D721Med (cell line): ENCODE results near the gene DUSP6.

Experiments
- DNase-seq: peaks from one replicate; pipeline ENCODE4 v3.0.0; 2011; ENCODE audit warnings: low spot score; ENCODE audit not compliant: insufficient read length
- FAIRE-seq: peaks from 2 replicates; lab custom pipeline; 2011; peaks lifted over from hg19 to GRCh38; lab: Jason Lieb, UNC
- TF ChIP-seq, protein P1 (sequence below): IDR thresholded peaks from 2 replicates; pipeline ENCODE4 v1.5.1; 2012; ENCODE audit warnings: mild to moderate bottlenecking, control low read depth; ENCODE audit not compliant: insufficient read depth; ENCODE audit errors: missing control alignments

DUSP6 gene, protein sequence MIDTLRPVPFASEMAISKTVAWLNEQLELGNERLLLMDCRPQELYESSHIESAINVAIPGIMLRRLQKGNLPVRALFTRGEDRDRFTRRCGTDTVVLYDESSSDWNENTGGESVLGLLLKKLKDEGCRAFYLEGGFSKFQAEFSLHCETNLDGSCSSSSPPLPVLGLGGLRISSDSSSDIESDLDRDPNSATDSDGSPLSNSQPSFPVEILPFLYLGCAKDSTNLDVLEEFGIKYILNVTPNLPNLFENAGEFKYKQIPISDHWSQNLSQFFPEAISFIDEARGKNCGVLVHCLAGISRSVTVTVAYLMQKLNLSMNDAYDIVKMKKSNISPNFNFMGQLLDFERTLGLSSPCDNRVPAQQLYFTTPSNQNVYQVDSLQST

DNA sequence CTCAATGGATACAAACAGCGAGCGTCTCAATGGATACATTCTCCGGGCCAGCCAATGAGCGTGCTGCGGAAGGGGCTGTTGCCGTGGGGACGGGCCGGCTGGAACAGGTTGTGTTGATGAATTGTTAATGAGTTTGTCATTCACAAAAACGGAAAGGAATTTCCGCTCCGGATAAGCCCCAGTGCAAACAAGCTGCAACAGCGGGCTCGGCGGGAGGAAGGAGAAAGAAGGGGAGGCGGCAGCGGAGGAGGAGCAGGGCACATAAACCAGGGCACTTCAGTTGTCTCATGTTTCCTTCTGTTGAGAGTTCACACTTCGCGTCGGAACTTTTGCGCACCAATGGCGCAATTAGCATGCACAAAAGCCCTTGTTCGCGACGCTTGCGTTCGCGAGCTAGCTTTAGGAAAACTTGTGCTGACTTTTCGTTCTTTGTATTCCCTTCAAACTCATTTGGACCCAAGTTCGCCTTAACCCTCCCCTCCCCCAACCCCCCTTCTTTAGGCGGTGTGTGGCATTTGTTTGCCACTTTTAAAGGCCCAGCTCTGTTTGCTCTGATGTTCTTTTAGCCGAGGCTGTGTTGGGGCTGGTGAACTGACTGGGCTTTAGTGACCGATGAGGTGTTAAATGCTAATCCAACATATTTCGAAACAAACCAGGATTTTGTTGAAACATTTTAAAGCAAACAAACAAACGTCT lies at the start of gene DUSP6:
Gene DUSP6 (minus strand): TSS at position 10 of the 696 bp plus-strand sequence. CDS start 462 bp downstream, outside the sequence.
- FAIRE-seq (no peak), DNase-seq (peak; percentile 77)
- TF ChIP-seq, protein P1, sequence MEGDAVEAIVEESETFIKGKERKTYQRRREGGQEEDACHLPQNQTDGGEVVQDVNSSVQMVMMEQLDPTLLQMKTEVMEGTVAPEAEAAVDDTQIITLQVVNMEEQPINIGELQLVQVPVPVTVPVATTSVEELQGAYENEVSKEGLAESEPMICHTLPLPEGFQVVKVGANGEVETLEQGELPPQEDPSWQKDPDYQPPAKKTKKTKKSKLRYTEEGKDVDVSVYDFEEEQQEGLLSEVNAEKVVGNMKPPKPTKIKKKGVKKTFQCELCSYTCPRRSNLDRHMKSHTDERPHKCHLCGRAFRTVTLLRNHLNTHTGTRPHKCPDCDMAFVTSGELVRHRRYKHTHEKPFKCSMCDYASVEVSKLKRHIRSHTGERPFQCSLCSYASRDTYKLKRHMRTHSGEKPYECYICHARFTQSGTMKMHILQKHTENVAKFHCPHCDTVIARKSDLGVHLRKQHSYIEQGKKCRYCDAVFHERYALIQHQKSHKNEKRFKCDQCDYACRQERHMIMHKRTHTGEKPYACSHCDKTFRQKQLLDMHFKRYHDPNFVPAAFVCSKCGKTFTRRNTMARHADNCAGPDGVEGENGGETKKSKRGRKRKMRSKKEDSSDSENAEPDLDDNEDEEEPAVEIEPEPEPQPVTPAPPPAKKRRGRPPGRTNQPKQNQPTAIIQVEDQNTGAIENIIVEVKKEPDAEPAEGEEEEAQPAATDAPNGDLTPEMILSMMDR, result no peak

DNA sequence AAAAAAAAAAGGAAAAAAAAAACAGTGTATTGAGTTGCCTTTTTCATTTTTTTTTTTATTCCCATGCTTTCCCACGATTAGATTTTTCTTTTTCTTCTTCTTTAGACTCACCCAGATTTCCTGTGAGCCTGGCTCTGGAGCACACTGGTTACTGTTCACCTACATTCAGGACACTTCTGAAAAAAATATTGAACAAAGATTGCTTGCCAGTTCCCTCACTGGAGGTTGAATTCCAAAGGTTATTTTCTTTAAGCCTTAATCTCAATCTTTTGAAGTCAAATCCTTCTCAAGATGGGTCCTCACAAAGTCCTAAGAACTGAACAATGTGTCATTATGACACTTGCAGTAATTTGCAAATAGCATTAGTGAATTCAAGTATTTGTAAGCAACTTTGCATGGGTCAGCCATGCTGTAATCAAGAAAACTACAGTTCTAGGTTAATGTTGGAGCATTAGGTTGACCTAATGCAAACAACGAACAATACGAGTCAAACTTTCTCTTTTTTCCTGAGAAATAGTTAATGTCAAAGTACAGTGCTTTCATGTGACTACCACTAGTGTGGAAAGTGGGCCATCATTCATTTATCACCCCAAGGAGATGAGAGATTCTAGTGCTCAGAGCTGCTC lies 49.2 kb upstream of the DUSP6 start:
- TF ChIP-seq, protein P1, result no peak
- DNase-seq (no peak), FAIRE-seq (no peak)

DNA sequence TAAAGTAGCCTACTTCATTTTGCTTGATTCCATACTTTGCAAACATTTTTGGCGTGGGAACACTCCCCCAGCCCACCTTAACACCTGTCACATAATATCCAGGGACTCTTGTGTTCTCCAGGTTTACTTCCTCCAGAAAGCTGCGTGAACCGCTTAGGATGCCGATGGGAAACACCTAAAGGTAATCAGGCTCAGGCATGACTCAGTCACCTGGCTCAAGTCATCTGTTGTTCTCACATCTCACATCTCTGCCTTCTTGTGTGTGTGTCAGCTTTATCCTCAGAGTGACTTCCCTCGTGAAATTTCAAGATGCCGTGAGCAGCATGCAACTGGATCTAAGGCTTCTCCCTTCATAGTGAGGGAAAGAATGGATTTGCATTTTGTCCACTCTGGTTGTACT lies 48.1 kb upstream of the DUSP6 start:
- TF ChIP-seq, protein P1, result no peak
- no peak for FAIRE-seq

DNA sequence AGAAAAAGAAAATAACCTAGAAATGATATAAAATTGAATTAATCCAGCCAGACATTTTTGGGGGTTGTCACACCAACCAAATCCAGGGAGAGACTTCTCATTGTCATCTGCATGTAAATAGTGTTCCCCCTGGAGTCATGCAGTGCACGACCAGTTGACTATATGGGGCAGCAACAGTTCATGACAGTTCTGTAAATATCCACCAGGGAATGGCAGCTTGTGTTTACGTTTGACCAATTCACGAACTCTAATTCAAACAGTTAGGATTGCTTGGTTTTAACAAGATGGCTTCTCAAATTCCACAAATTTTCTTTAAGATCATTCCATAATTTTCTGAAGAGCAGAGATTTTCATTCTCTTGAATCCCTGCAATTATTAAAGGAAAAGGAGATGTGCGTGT lies 43.4 kb upstream of the DUSP6 start:
- TF ChIP-seq, protein P1, result no peak
- FAIRE-seq, result no peak
- no peak for DNase-seq

More for the DNA sequence above, 48.1 kb upstream of the DUSP6 start:
- DNase-seq, result no peak

DNA sequence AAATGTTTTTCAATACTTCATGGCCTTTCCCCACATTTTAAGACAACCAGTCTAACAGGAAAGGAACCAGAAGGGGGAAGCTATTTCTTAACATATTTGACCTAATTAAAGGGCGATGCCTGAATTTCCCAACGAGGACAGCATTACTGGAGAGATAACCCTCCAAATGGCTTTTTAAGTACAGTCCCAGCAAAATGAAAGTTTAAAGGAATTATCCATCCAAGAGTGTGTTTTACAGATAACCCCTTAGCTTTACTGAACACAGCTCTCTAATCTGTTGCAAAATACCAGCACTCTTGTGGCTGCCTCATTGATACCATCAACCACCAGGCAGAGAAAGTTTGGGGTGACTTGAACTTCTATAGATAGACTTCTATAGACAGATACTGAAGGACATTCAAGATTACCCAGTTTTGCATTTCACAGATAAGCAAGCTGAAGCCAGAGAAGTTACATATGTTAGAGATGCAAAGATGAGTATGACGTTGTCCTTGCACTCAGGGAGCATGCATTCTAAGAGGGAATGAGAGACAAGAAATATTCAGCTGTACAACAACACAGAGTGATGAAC lies 41.3 kb upstream of the DUSP6 start:
- TF ChIP-seq, protein P1, result no peak
- DNase-seq, result no peak
- no peak for FAIRE-seq

DNA sequence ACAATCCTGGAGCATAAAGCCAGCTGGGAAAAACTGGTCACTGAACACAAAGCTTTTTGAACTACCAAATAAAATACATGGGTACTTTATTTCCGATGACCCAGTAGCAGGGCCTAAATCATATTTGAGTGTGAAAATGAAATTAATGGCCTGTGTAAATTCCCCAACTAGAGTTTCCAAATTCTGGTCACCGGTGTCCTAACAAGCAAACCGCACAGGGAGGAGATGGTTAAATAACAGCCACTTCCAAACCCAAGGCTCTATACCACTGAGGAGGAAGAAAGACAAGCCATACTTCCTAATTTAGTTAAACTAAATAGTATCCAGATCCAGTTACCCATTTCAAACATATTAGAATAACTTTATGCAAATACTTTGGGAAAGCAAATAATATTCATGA lies 40.1 kb upstream of the DUSP6 start:
- FAIRE-seq (no peak), DNase-seq (no peak)
- TF ChIP-seq, protein P1, result no peak
